Measurements from ENCODE around the gene MAP3K15.
A peak's percentile ranks its signal among the peaks of the same experiment; 100 is the strongest.

The MAP3K15 gene

GRCh38 chrX:19514791-19515614, at the start of gene MAP3K15:
Gene MAP3K15 (minus strand): TSS chrX:19515508. CDS start chrX:19515261, 247 bp downstream.
- no peak for DNase-seq

GRCh38 chrX:19564606-19565005, 49.3 kb upstream of the MAP3K15 start:
- DNase-seq, result no peak

GRCh38 chrX:19563746-19564145, 48.4 kb upstream of the MAP3K15 start:
- no peak for DNase-seq

GRCh38 chrX:19563327-19563726, 48.0 kb upstream of the MAP3K15 start:
- DNase-seq, result no peak

GRCh38 chrX:19560611-19561010, 45.3 kb upstream of the MAP3K15 start:
- DNase-seq, result no peak

GRCh38 chrX:19557822-19558221, 42.5 kb upstream of the MAP3K15 start:
- no peak for DNase-seq

- no peak for DNase-seq
Observed at GRCh38 chrX:19556202-19556601, 40.9 kb upstream of the MAP3K15 start.

GRCh38 chrX:19555683-19556082, 40.4 kb upstream of the MAP3K15 start:
- DNase-seq, result no peak

- DNase-seq, result no peak
Observed at GRCh38 chrX:19555236-19555635, 39.9 kb upstream of the MAP3K15 start.

GRCh38 chrX:19554786-19555185, 39.5 kb upstream of the MAP3K15 start:
- DNase-seq, result no peak

- no peak for DNase-seq
Observed at GRCh38 chrX:19552793-19553192, 37.5 kb upstream of the MAP3K15 start.

- DNase-seq, result no peak
Observed at GRCh38 chrX:19549838-19550237, 34.5 kb upstream of the MAP3K15 start.

GRCh38 chrX:19548934-19549333, 33.6 kb upstream of the MAP3K15 start:
- no peak for DNase-seq

- DNase-seq, result no peak
Observed at GRCh38 chrX:19548279-19548678, 33.0 kb upstream of the MAP3K15 start.

GRCh38 chrX:19545651-19546050, 30.3 kb upstream of the MAP3K15 start:
- DNase-seq, result no peak

GRCh38 chrX:19544693-19545305, 29.5 kb upstream of the MAP3K15 start:
- peak in 18 of 58 donors; percentile 1 to 45 (median 13) for DNase-seq

- DNase-seq, result peak in 33 of 58 donors; percentile 0 to 48 (median 10)
Observed at GRCh38 chrX:19543951-19544381, 28.7 kb upstream of the MAP3K15 start.

GRCh38 chrX:19543020-19543715, 27.9 kb upstream of the MAP3K15 start:
- no peak for DNase-seq

- DNase-seq, result no peak
Observed at GRCh38 chrX:19541931-19542330, 26.6 kb upstream of the MAP3K15 start.

- no peak for DNase-seq
Observed at GRCh38 chrX:19541196-19541595, 25.9 kb upstream of the MAP3K15 start.

GRCh38 chrX:19540076-19540475, 24.8 kb upstream of the MAP3K15 start:
- no peak for DNase-seq

- no peak for DNase-seq
Observed at GRCh38 chrX:19539665-19540064, 24.4 kb upstream of the MAP3K15 start.

Measured in anterior cingulate cortex (tissue), 58 donors.